ENCODE results near the gene EXOC5. TPM values are rescaled to one million over a fixed set of nuclear protein-coding genes. Genes with fewer than 3 reads are reported as not detected.

EXOC5 gene
- total RNA-seq, 2 donors from 2014 or later = 40.3 to 50.3 TPM

GRCh38 chr14:57169901-57170300 is 98.8 kb downstream of the EXOC5 start:
- Histone ChIP-seq H3K4me3 (no peak overlapping the region), H3K27me3 (replicated peaks; ENCODE audit: insufficient read depth) (no peaks in the 10 kb centered on the region), H3K27ac (no peak overlapping the region), H3K9me3 (no peaks in the 10 kb centered on the region), H3K36me3 (no peaks in the 10 kb centered on the region), H3K4me1 (ENCODE audit: control insufficient read depth in 1 of 2, low read depth in 2 of 2) (no peaks in the 10 kb centered on the region)
- TF ChIP-seq CTCF (IDR thresholded peaks at IDR 0.05) = no peak
- ATAC-seq (ENCODE audit: insufficient number of reproducible peaks, low FRiP score, low read depth) = no peak
- no peak for DNase-seq (ENCODE audit: low spot score)

- Histone ChIP-seq H3K27me3 (replicated peaks; ENCODE audit: insufficient read depth) (no peaks in the 10 kb centered on the region), H3K36me3 (no peaks in the 10 kb centered on the region), H3K9me3 (no peaks in the 10 kb centered on the region), H3K4me3 (no peak overlapping the region), H3K27ac (no peak overlapping the region), H3K4me1 (ENCODE audit: control insufficient read depth in 1 of 2, low read depth in 2 of 2) (no peaks in the 10 kb centered on the region)
- DNase-seq (ENCODE audit: low spot score) (no peak), ATAC-seq (ENCODE audit: insufficient number of reproducible peaks, low FRiP score, low read depth) (no peak)
- TF ChIP-seq CTCF (IDR thresholded peaks at IDR 0.05) = no peak
These were observed 100.5 kb downstream of the EXOC5 start for GRCh38 chr14:57168138-57168679.

- Histone ChIP-seq H3K27ac (no peak overlapping the region), H3K4me3 (no peak overlapping the region), H3K9me3 (no peaks in the 10 kb centered on the region), H3K36me3 (no peaks in the 10 kb centered on the region), H3K4me1 (ENCODE audit: control insufficient read depth in 1 of 2, low read depth in 2 of 2) (no peaks in the 10 kb centered on the region), H3K27me3 (replicated peaks; ENCODE audit: insufficient read depth) (no peaks in the 10 kb centered on the region)
- DNase-seq (ENCODE audit: low spot score) = no peak
- TF ChIP-seq CTCF (IDR thresholded peaks at IDR 0.05) = no peak
- no peak for ATAC-seq (ENCODE audit: insufficient number of reproducible peaks, low FRiP score, low read depth)
These were observed 107.0 kb downstream of the EXOC5 start for GRCh38 chr14:57161583-57162234.

GRCh38 chr14:57160333-57160732 is 108.4 kb downstream of the EXOC5 start:
- H3K9me3 ChIP-seq = no peaks in the 10 kb centered on the region
- H3K4me3 ChIP-seq = no peak overlapping the region
- no peaks in the 10 kb centered on the region for H3K36me3 ChIP-seq
- TF ChIP-seq CTCF (IDR thresholded peaks at IDR 0.05) = no peak
- ATAC-seq (ENCODE audit: insufficient number of reproducible peaks, low FRiP score, low read depth) (no peak), DNase-seq (ENCODE audit: low spot score) (no peak)
- H3K4me1 ChIP-seq (ENCODE audit: control insufficient read depth in 1 of 2, low read depth in 2 of 2) = no peaks in the 10 kb centered on the region
- H3K27me3 ChIP-seq (replicated peaks; ENCODE audit: insufficient read depth) = no peaks in the 10 kb centered on the region
- H3K27ac ChIP-seq = no peak overlapping the region

GRCh38 chr14:57153286-57153685 is 115.4 kb downstream of the EXOC5 start:
- Histone ChIP-seq H3K4me3 (no peak overlapping the region), H3K27me3 (replicated peaks; ENCODE audit: insufficient read depth) (no peaks in the 10 kb centered on the region), H3K36me3 (no peaks in the 10 kb centered on the region), H3K9me3 (no peaks in the 10 kb centered on the region), H3K27ac (no peak overlapping the region), H3K4me1 (ENCODE audit: control insufficient read depth in 1 of 2, low read depth in 2 of 2) (no peaks in the 10 kb centered on the region)
- no peak for TF ChIP-seq CTCF (IDR thresholded peaks at IDR 0.05)
- DNase-seq (ENCODE audit: low spot score) (no peak), ATAC-seq (ENCODE audit: insufficient number of reproducible peaks, low FRiP score, low read depth) (no peak)

Other genes starting within 250 kb of the EXOC5 start
- 10 to 100 TPM; 26.2 to 28.2 TPM for gene AP5M1, start 66 bp upstream of the EXOC5 start, total RNA-seq
- gene NAA30, start 121.7 kb upstream of the EXOC5 start, total RNA-seq = 10 to 100 TPM in 1 of 2 donors, 1 to 10 TPM in 1; 9.7 to 13.6 TPM
- gene CCDC198, start 225.0 kb upstream of the EXOC5 start, total RNA-seq = not detected

All from thoracic aorta (tissue), 2 donors.